ENCODE measurements around the gene PIK3C2G.

DNA sequence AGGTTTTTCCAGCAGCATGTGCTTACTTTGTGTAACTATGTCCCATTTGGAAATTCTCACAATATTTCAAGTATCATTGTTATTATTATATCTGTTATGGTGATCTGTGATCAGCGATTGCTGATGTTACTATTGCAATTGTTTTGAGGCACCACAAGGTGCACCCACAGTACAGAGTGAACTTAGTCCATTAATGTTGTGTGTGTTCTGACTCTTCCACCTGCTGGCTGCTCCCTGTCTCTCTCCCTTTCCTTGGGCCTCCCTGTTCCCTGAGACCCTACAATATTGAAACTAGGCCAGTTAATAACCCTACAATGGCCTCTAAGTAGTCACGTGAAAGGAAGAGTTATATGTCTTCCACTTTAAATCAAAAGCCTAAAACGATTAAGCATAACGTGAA, 153.9 kb downstream of the PIK3C2G start:
- TF ChIP-seq, protein P1, sequence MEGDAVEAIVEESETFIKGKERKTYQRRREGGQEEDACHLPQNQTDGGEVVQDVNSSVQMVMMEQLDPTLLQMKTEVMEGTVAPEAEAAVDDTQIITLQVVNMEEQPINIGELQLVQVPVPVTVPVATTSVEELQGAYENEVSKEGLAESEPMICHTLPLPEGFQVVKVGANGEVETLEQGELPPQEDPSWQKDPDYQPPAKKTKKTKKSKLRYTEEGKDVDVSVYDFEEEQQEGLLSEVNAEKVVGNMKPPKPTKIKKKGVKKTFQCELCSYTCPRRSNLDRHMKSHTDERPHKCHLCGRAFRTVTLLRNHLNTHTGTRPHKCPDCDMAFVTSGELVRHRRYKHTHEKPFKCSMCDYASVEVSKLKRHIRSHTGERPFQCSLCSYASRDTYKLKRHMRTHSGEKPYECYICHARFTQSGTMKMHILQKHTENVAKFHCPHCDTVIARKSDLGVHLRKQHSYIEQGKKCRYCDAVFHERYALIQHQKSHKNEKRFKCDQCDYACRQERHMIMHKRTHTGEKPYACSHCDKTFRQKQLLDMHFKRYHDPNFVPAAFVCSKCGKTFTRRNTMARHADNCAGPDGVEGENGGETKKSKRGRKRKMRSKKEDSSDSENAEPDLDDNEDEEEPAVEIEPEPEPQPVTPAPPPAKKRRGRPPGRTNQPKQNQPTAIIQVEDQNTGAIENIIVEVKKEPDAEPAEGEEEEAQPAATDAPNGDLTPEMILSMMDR (IDR thresholded peaks at IDR 0.05), result no peak
- TF ChIP-seq POLR2A (IDR thresholded peaks at IDR 0.05), result no peak

All from lower leg skin (tissue), 3 donors.